NCI-H748 (cell line): Measurements from ENCODE around the gene PHF2.

Experiments used
- DNase-seq: peaks from one replicate; lab custom pipeline; 2025; ENCODE audit not compliant: unreplicated experiment; lab: John Stamatoyannopoulos, UW

PHF2 gene

DNA sequence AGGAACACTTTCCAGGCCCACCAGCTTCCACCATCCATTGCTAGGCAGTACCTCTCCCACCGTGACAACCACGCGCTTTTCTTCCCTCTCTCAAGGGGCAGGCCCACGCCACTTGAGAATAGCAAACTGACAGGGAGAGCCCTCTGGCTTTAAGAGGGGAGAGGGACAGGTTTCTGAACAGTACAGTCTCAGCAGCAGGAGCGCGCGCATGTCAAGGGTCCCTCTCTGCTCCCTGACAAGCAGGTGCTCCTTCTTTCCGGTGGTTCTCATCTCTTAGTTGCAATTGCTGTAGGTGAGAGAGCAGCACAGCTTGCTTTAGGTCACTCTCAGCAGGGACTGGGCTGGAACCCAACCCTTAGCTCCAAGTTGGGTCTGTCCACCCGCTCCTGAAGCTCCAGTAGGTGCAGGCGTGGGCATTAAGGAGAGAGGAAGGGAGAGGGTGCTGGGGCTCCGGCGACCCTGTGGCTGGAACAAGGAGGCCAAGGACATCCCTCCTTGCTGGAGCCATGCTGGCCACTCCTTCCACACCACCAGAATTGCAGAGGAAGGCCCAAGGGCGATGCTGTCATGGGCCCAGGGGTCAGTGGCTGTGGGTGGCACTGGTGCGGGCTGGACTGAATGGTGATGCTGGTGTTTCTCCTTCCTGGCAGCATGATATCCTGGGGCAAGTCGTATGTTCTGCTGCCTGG is 9.0 kb upstream of the PHF2 start:
- peak; percentile 32 for DNase-seq

DNA sequence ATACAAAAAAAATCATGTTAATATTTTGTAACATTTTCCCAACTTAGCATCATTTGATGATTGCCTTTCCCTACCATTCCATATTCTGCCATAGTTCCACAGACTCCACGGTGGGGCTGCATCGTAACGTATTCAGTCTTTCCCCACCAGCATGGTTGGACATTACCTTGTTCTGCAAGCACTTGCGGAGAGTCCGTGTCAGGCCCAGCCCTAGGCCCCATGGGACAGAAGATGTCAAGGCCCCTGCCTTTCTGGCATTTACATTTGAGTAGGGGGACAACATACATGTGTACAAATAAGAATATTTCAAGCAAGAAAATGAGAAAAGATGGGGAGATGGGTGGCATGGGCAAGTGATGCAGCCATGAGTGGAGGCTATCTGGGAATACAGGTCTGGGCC is 8.2 kb upstream of the PHF2 start:
- no peak for DNase-seq

DNA sequence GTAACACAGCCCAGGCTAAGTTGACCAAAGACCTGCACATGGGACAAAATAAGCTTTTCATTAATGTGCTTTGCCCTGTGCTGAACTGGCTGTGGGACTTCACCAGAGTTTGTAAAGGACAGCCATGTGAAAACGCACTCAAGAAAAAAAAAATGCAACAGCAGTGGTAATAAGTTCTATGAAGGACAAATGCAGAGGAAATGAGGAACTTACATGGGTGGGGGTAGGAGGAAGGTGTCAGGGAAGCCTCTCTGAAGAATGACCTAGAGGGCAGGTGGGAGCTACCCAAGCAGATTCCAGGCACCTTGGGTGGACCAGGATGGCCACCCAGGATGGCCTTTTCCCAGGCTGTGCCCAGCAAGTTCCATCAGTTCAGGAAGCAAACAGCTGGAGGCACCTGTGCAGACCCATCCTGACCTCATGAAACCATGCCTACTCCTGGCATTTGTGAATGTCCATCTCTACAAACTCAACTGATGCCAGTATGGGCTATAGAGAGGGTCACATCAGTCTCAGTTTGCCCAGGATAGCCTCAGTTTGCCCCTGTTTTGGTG is 6.7 kb upstream of the PHF2 start:
- DNase-seq: no peak

- no peak for DNase-seq
Measured at GRCh38 chr9:93572221-93572620, 4.2 kb upstream of the PHF2 start.

DNA sequence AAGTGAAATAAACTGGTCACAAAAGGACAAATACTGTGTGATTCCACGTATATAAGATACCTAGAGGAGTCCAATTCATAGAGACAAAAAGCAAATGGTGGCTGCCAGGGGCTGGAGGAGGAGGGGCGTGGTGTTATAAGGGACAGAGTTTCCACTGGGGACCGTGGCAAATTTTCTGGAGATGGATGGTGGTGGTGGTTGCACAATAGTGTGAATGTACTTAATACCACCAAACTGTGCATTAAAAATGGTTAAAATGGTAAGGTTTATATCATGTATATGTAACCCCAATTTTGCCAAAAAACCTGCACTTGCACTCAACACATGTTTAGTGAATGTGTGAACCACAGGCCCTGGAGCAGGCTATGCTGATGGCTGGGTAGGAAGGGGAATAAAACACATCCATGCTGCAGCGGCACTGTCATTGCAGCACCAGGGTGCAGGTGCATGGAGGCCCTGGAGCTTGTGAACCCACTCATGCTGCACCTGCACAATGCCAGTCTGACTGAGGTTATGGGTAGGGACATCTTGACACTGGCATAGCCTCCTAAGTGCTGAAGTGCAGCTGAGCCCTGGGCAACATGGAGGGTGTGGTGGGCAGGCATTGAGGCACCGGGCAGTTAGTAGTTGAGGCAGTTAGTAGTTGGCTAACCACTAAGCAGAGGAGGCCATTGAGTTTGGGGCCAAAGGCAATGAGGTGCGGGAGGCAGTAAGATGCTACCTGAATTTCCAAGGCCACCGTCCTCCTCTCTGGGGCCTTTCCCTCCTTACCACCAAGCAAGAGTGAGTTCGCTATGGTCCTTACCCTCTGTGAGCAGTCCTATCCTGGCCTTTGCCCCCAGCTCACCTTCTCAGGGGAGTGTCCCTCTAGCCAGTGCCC is 3.5 kb upstream of the PHF2 start:
- DNase-seq: no peak

GRCh38 chr9:93573516-93573828 is 2.9 kb upstream of the PHF2 start:
- no peak for DNase-seq

DNA sequence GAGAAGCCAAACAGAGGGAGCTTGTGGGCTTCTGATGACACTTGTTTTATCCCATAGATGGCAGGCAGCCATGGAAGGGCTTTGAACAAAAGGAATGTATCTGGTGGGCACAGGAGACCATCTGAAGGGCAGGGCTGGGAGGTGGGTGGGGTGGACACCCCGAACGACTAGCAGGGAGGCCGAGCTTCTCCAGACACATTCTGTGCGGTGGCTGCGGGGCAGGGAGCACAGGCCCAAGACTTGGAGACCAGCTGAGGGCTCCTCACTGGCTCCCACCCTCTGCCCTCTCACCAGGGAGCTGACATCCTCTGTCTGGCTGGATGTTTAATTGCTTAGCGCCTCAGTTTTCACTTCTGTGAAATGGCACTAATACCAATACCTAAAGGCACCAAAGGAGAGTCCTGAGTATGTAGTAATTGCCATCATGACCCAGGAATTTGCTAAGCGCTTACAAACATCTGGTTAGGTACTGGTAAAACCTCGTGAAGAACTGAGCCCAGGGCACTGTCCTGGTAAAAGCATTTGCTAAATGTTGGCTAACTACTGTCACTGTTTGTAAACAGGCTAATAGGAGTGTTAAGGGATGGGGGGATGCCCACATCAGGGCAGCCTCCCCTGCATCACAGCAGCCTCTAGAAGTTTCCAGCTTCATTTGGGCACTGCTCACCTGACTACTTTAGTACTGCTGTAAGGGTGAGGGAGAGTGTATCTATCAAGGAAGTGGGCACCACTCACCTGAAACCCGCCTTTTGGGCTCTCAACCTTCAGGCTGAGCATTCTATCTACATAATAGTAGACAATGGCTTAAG is 2.1 kb upstream of the PHF2 start:
- no peak for DNase-seq

- DNase-seq: peak; percentile 17
Measured at GRCh38 chr9:93574900-93575795, 1.2 kb upstream of the PHF2 start.

DNA sequence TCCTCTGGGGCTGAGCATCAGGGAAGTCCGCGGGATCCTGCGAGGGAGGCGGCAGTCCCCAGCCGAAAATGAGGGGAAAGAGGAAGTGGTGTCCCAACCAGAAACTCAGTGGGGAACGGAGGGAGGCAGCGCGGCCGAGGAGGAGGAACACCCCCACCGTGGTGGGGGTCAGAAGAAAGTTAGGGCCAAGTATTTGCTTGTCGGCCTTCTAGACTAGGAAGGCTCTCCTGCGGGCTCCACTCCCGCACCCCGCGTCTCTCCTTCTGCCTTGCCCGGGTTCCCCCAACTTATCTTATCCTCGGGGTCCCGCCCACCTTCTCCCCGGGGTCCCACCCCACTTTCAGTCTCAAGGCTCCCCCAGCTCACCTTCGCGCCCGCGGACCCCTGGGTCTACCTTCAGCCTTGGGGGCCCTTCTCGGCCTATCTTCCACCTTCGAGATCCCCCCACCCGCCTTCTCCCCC is 557 bp upstream of the PHF2 start:
- peak; percentile 52 for DNase-seq

GRCh38 chr9:93577078-93577974 is 942 bp downstream of the PHF2 start:
- DNase-seq: peak; percentile 55

DNA sequence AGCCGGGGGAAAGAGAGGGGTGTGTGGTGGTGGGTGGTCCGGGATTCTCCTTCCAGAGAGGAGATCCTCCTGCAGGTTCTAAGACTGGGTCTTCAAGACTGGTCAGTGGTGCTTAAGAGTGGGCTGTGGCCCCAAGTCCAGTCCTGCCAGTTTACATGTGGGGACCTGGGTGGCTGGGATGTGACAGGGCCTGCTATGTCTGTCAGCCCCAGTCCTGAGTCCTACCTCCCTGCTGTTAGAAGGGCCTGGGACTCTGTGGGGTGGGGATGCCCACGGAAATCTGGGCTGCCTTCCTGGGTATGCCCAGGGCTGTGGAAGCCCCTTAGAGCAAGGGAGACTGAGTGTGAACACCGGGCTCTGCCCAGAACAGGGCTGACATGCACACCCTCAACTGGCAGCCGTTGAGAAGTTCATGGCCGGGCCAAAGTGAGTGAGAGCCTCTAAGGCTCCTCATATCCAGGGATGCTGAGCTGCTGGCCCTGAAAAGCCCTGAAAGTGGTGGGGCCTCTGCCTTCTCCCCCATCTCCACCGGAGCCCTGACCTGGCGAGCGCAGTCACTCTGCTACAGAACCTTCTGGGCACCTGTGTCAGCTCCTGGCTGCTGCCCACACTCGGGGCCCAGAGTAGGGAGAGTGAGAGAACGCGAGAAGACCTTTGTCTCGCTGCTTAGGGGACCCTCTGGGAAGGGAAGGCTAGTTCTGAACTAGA is 1.7 kb downstream of the PHF2 start:
- peak; percentile 29 for DNase-seq

DNA sequence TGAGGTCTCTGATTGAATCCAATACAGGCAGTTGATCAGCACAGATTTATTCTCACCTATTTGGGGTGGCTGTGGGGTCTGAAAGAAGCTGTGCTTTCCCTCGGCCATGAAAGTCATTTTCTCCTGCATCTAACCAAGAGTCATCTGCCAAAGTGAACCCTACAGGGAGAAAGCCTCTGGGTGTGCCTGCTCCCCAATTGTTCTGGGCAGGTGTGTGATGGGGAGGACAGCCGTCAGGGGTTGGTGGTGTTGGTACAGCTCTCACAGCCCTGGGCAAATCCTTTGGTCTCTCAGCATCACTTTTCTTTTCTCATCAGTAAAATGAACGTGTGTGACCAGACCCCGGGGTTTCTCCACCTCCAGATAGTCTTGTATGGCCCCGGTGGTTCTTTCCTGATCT is 2.5 kb downstream of the PHF2 start:
- peak; percentile 14 for DNase-seq

DNA sequence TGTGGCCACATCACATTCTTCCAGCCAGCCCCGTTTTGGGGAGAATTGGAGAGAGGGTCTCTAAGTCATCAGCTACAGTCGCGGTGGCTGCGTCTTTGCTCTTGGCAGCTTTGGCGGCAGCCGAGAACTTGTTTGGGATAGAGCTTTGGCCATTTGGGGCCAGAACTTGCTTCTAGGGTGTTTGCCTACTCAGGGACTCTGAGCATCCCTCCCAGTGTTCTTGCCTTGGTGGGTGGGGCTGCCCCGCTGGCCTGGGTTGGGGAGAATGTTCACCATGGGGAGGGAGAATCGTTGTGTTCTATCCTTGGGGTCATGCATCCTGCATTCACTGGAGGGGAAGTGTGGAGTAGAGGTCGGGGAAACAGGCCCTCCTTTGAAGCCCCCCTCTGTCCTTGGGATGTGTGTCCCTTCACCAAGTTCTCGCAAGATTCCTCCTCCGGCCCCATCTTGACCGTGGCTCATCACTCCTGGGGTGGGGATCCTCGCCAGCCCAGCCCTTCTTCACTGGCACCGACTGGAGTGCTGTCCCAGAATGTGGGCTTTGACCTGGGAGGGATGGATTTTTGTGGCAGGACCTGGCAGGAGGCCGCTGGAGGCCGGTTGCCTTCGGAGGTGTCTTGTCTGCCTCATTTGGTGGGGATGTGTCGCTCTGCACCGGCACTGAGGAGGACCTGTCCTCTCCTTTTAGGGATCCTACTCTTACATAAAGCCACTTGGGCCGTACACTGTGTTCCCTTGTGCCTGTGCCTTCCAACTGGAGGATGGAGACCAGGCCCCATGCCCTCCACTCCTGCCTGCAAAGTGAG is 3.5 kb downstream of the PHF2 start:
- no peak for DNase-seq

GRCh38 chr9:93580654-93581380 is 4.4 kb downstream of the PHF2 start:
- DNase-seq: peak; percentile 40

- peak; percentile 98 for DNase-seq
Measured at GRCh38 chr9:93582115-93582514, 5.7 kb downstream of the PHF2 start.

DNA sequence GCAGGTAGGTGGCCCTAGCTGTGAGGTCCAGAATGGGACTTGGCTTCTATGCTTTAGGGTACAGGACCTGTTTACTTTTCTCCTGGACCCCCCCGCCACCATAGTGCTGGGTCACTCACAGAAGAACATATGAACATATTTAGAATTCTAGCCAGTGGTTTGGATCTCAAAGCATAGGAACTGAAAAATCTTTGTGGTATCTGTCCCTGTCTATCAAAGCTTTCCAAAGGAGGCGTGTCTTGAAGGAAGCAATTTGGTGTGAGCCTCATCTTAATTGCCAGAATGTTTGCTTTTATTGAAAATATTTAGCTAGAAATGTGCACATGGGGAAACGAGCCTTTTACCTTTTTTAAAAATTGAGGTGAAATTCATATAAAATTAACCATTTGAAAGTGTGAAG is 6.2 kb downstream of the PHF2 start:
- no peak for DNase-seq

- no peak for DNase-seq
Measured at GRCh38 chr9:93585259-93585658, 8.9 kb downstream of the PHF2 start.
